CD4-positive, alpha-beta memory T cell (primary cell): ENCODE results near the gene GNG3. TPM values are rescaled to one million over a fixed set of nuclear protein-coding genes. Genes with fewer than 3 reads are reported as not detected.
"Not testable (repeated sequence)": the region's sequence is repeated elsewhere in the genome, so short reads cannot be mapped to it uniquely, and the experiment has no call there.

ENCODE experiments used
- CTCF ChIA-PET: fragments of 350-600 bp; sonication (Branson Sonifier 250); formaldehyde crosslinking; loops from one replicate; lab custom pipeline; 2021; ENCODE audit warnings: inconsistent platforms; ENCODE audit not compliant: partially characterized antibody; lab: Charles Lee
- POLR2A ChIA-PET: fragments of 350-600 bp; sonication (Branson Sonifier 250); formaldehyde crosslinking; loops from one replicate; lab custom pipeline; 2021; ENCODE audit not compliant: partially characterized antibody; lab: Charles Lee
- DNase-seq, 5 donors: peaks; one replicate each; pipeline versions ENCODE4 v3.0.0 to v3.0.0-alpha.2; 2020 to 2022; ENCODE audit warnings: mixed read lengths in 1 of 5
- H3K27ac ChIP-seq: one replicate; pipeline ENCODE4 v1.7.0; 2013; ENCODE audit warnings: low read depth, low read length
- H3K27me3 ChIP-seq: 2 replicates; pipeline ENCODE4 v1.7.0; 2013; ENCODE audit warnings: mild to moderate bottlenecking, low read length, moderate library complexity; ENCODE audit not compliant: insufficient read depth
- H3K36me3 ChIP-seq: 2 replicates; pipeline ENCODE4 v1.7.0; 2013; ENCODE audit warnings: mild to moderate bottlenecking, low read length, moderate library complexity; ENCODE audit not compliant: insufficient read depth
- H3K4me1 ChIP-seq: 2 replicates; pipeline ENCODE4 v1.7.0; 2013; ENCODE audit warnings: mild to moderate bottlenecking, low read length, moderate library complexity; ENCODE audit not compliant: insufficient read depth
- H3K4me3 ChIP-seq, 2 donors: one replicate each; pipeline ENCODE4 v1.7.0; 2013; ENCODE audit warnings: low read length in 2 of 2, mild to moderate bottlenecking in 1 of 2
- H3K9me3 ChIP-seq, 2 donors: one replicate each; pipeline ENCODE4 v1.7.0; 2013; ENCODE audit warnings: low read length in 2 of 2, control low read depth in 1 of 2; ENCODE audit not compliant: control insufficient read depth in 1 of 2
- H3K27ac Mint-ChIP-seq, 7 donors: one replicate each; pipeline ENCODE4 v1.8.0; 2020 to 2021; ENCODE audit warnings: mixed read lengths in 7 of 7, mild to moderate bottlenecking in 6 of 7, inconsistent platforms in 3 of 7, moderate library complexity in 3 of 7
- H3K27me3 Mint-ChIP-seq, 2 donors: one replicate each; pipeline ENCODE4 v1.8.0; 2020 to 2021; ENCODE audit warnings: mixed read lengths in 2 of 2
- H3K36me3 Mint-ChIP-seq, 2 donors: one replicate each; pipeline ENCODE4 v1.8.0; 2020 to 2021; ENCODE audit warnings: mixed read lengths in 2 of 2, inconsistent platforms in 1 of 2, mild to moderate bottlenecking in 1 of 2
- H3K4me1 Mint-ChIP-seq, 4 donors: one replicate each; pipeline ENCODE4 v1.8.0; 2020 to 2021; ENCODE audit warnings: mixed read lengths in 4 of 4, mild to moderate bottlenecking in 1 of 4
- H3K4me3 Mint-ChIP-seq, 8 donors: one replicate each; pipeline ENCODE4 v1.8.0; 2020 to 2021; ENCODE audit warnings: mixed read lengths in 8 of 8, mild to moderate bottlenecking in 7 of 8, moderate library complexity in 6 of 8, inconsistent platforms in 3 of 8
- H3K9me3 Mint-ChIP-seq, 8 donors: one replicate each; pipeline ENCODE4 v1.8.0; 2020 to 2021; ENCODE audit warnings: mixed read lengths in 8 of 8, mild to moderate bottlenecking in 5 of 8, inconsistent platforms in 3 of 8, moderate library complexity in 1 of 8
- intact Hi-C: fragments of 100-400 bp; cut with micrococcal nuclease; formaldehyde crosslinking; loops from one replicate; pipeline ENCODE4 v1.15.1; 2023
- polyA plus RNA-seq, 2 donors: library from polyadenylated mRNA; unstranded; fragments of 300-500 nt; fragmentation: Illumina TruSeq; gene quantifications; one replicate each; pipeline ENCODE4 v1.2.3, GENCODE V29; 2021
- total RNA-seq, 2 experiments: library from RNA; stranded (reverse); gene quantifications; one replicate each; pipeline ENCODE4 v1.2.3, GENCODE V29; 2021

The GNG3 gene
- total and polyA plus RNA-seq, 4 experiments from 2014 or later = not detected

DNA sequence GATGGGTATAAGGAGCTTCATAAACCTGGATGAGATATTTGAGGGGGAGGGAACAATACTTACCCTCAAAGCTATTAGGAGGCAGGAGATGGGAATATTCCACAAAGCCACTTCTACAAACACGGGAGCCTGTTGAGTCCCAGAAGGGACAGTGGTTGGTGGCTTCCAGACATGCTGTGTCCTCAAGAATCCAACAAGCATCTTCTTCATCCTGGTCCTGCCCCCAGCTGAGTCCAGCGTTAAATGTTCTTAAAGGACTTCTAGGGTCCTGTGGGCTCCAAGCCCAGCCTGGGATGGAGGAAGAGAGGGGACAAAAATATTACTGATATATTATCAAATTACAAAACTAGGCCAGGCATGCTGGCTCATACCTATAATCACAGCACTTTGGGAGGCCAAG is 40.0 kb upstream of the GNG3 start:
- Mint-ChIP-seq H3K9me3 (no peaks in the 10 kb centered on the region), H3K36me3 (peaks cover 12 to 51% of the 10 kb centered on the region in 2 donors), H3K27ac (peak overlapping the region in 5 of 7 donors; percentile 14 to 98 (median 88)), H3K27me3 (no peaks in the 10 kb centered on the region), H3K4me3 (peak overlapping the region in 5 of 8 donors; percentile 92 to 98 (median 96)), H3K4me1 (peaks cover 20 to 78% (median 46%) of the 10 kb centered on the region in 4 donors)
- H3K27me3 ChIP-seq = no peaks in the 10 kb centered on the region
- peaks cover 11% of the 10 kb centered on the region for H3K36me3 ChIP-seq
- H3K9me3 ChIP-seq = no peaks in the 10 kb centered on the region
- ChIA-PET CTCF (interaction anchor here (0.7 to 10.4 kb wide), 4 partner anchors 9 to 75 kb away, joined by 3 to 86 read pairs (median 4); partner anchors contain the start of genes EML3 and TUT1), POLR2A (interaction anchor here (0.6 to 19.7 kb wide), 16 partner anchors 10 to 188 kb away, joined by 3 to 494 read pairs (median 35); partner anchors contain the start of genes B3GAT3, BSCL2, EML3 and GANAB)
- intact Hi-C loops = no loop called here
- peaks cover 56% of the 10 kb centered on the region for H3K4me1 ChIP-seq
- no peak for DNase-seq
- no peak overlapping the region for H3K4me3 ChIP-seq
- no peak overlapping the region for H3K27ac ChIP-seq

- intact Hi-C loops = loop anchor here (2.0 kb wide), 1 partner anchor 17 kb away; the partner anchor contains the start of gene INTS5
- Mint-ChIP-seq H3K36me3 (peaks cover 4 to 47% of the 10 kb centered on the region in 2 donors), H3K9me3 (no peaks in the 10 kb centered on the region), H3K27ac (peak overlapping the region; percentile 38 to 92 (median 89)), H3K4me1 (peaks cover 15 to 81% (median 46%) of the 10 kb centered on the region in 4 donors), H3K4me3 (peak overlapping the region in 6 of 8 donors; percentile 15 to 99 (median 38)), H3K27me3 (no peaks in the 10 kb centered on the region)
- ChIA-PET POLR2A (interaction anchor here (1.7 to 19.7 kb wide), 13 partner anchors 11 to 172 kb away, joined by 3 to 494 read pairs (median 28); partner anchors contain the start of genes B3GAT3, BSCL2, EEF1G and EML3), CTCF (interaction anchor here (1.0 to 10.4 kb wide), 3 partner anchors 11 to 114 kb away, joined by 3 to 86 read pairs (median 4); partner anchors contain the start of gene TUT1)
- Histone ChIP-seq H3K9me3 (no peaks in the 10 kb centered on the region), H3K27me3 (no peaks in the 10 kb centered on the region), H3K4me3 (no peak overlapping the region), H3K4me1 (peaks cover 60% of the 10 kb centered on the region), H3K36me3 (peaks cover 3% of the 10 kb centered on the region), H3K27ac (no peak overlapping the region)
- DNase-seq = no peak
These were observed 37.9 kb upstream of the GNG3 start for GRCh38 chr11:62669420-62670161.

GRCh38 chr11:62671236-62671607 is 36.3 kb upstream of the GNG3 start:
- ChIA-PET POLR2A (interaction anchor here (0.6 to 19.7 kb wide), 38 partner anchors 8 to 278 kb away, joined by 3 to 494 read pairs (median 6); partner anchors contain the start of genes AHNAK, B3GAT3, BSCL2 and EEF1G), CTCF (interaction anchor here (0.7 to 10.4 kb wide), 6 partner anchors 11 to 116 kb away, joined by 3 to 86 read pairs (median 5); partner anchors contain the start of genes INTS5, TMEM179B and TUT1)
- intact Hi-C loops = loop anchor here (1.0 to 2.0 kb wide), 2 partner anchors 8 to 18 kb away; partner anchors contain the start of genes INTS5 and UBXN1
- Mint-ChIP-seq H3K36me3 (peaks cover 9 to 40% of the 10 kb centered on the region in 2 donors), H3K27me3 (no peaks in the 10 kb centered on the region), H3K9me3 (no peaks in the 10 kb centered on the region), H3K27ac (peak overlapping the region; percentile 89 to 98 (median 97)), H3K4me3 (peak overlapping the region; percentile 93 to 99 (median 99)), H3K4me1 (peaks cover 15 to 75% (median 47%) of the 10 kb centered on the region in 4 donors)
- Histone ChIP-seq H3K27me3 (no peaks in the 10 kb centered on the region), H3K9me3 (no peaks in the 10 kb centered on the region), H3K4me1 (peaks cover 55% of the 10 kb centered on the region), H3K27ac (peak overlapping the region; percentile 74), H3K36me3 (peaks cover 3% of the 10 kb centered on the region), H3K4me3 (peak overlapping the region; percentile 91 to 97)
- DNase-seq = peak in 2 of 5 donors; percentile 62 to 69

- peak within 1 kb of the TSS; percentile 89 to 98 (median 97) for H3K27ac Mint-ChIP-seq
- H3K36me3 Mint-ChIP-seq = peaks cover 11 to 40% of the 10 kb centered on the region in 2 donors
- Histone ChIP-seq H3K27me3 (no peaks in the 10 kb centered on the region), H3K27ac (peak within 1 kb of the TSS; percentile 74), H3K4me1 (peaks cover 55% of the 10 kb centered on the region), H3K4me3 (peak within 1 kb of the TSS; percentile 91 to 97), H3K9me3 (no peaks in the 10 kb centered on the region), H3K36me3 (peaks cover 9% of the 10 kb centered on the region)
- ChIA-PET POLR2A (interaction anchor here (0.6 to 19.7 kb wide), 39 partner anchors 8 to 279 kb away, joined by 3 to 494 read pairs (median 7); partner anchors contain the start of genes AHNAK, B3GAT3, BSCL2 and EEF1G), CTCF (interaction anchor here (0.7 to 10.4 kb wide), 8 partner anchors 7 to 248 kb away, joined by 3 to 86 read pairs (median 6); partner anchors contain the start of genes C11orf98, CSKMT, INTS5 and TMEM179B)
- peaks cover 14 to 74% (median 43%) of the 10 kb centered on the region in 4 donors for H3K4me1 Mint-ChIP-seq
- no peaks in the 10 kb centered on the region for H3K27me3 Mint-ChIP-seq
- peak within 1 kb of the TSS; percentile 93 to 99 (median 99) for H3K4me3 Mint-ChIP-seq
- intact Hi-C loops = loop anchor here (1.0 to 2.0 kb wide), 2 partner anchors 8 to 19 kb away; partner anchors contain the start of genes INTS5 and UBXN1
- DNase-seq = peak; percentile 68 to 80 (median 75)
- no peaks in the 10 kb centered on the region for H3K9me3 Mint-ChIP-seq
These were observed 35.7 kb upstream of the GNG3 start, which contains the start of the genes LBHD1 and UQCC3 for GRCh38 chr11:62671608-62672389. LBHD1 (minus strand) TSS chr11:62672267; CDS start chr11:62670031, 2,236 bp downstream. UQCC3 (plus strand) TSS chr11:62671673; CDS start chr11:62671746, 73 bp downstream.

- H3K4me3 ChIP-seq = peak overlapping the region in 1 of 2 donors; percentile 97
- ChIA-PET POLR2A (interaction anchor here (0.6 to 19.7 kb wide), 10 partner anchors 7 to 208 kb away, joined by 3 to 494 read pairs (median 18); partner anchors contain the start of genes B3GAT3, C11orf98, CSKMT and EML3), CTCF (interaction anchor here (0.9 to 10.4 kb wide), 5 partner anchors 9 to 81 kb away, joined by 3 to 86 read pairs (median 4); partner anchors contain the start of genes C11orf98, CSKMT and TUT1)
- Mint-ChIP-seq H3K4me1 (peaks cover 22 to 78% (median 48%) of the 10 kb centered on the region in 4 donors), H3K9me3 (no peaks in the 10 kb centered on the region), H3K27me3 (no peaks in the 10 kb centered on the region), H3K27ac (peak overlapping the region in 4 of 7 donors; percentile 22 to 98 (median 86)), H3K36me3 (peaks cover 22 to 48% of the 10 kb centered on the region in 2 donors), H3K4me3 (peak overlapping the region; percentile 25 to 99 (median 76))
- DNase-seq = no peak
- intact Hi-C loops = no loop called here
- no peaks in the 10 kb centered on the region for H3K27me3 ChIP-seq
- peaks cover 59% of the 10 kb centered on the region for H3K4me1 ChIP-seq
- H3K36me3 ChIP-seq = peaks cover 15% of the 10 kb centered on the region
- H3K27ac ChIP-seq = peak overlapping the region; percentile 74
- no peaks in the 10 kb centered on the region for H3K9me3 ChIP-seq
These were observed 34.3 kb upstream of the GNG3 start for GRCh38 chr11:62673196-62673525.

- H3K9me3 Mint-ChIP-seq, H3K27me3 Mint-ChIP-seq, DNase-seq, H3K27me3 ChIP-seq, H3K9me3 ChIP-seq, H3K4me3 ChIP-seq, H3K27ac ChIP-seq: not testable (repeated sequence)
- ChIA-PET CTCF (interaction anchor here (0.7 to 2.5 kb wide), 5 partner anchors 11 to 290 kb away, joined by 3 to 12 read pairs (median 4); partner anchors contain the start of genes C11orf98, CSKMT and TUT1), POLR2A (interaction anchor here (1.3 to 19.7 kb wide), 7 partner anchors 9 to 79 kb away, joined by 5 to 494 read pairs (median 45); partner anchors contain the start of genes B3GAT3, C11orf98, CSKMT and GANAB)
- intact Hi-C loops = loop anchor here (5.0 kb wide), 1 partner anchor 253 kb away; no protein-coding TSS in a partner anchor
- Histone ChIP-seq H3K4me1 (peaks cover 56% of the 10 kb centered on the region), H3K36me3 (peaks cover 15% of the 10 kb centered on the region)
- H3K36me3 Mint-ChIP-seq = peaks cover 22 to 52% of the 10 kb centered on the region in 2 donors
- peaks cover 20 to 74% (median 46%) of the 10 kb centered on the region in 4 donors for H3K4me1 Mint-ChIP-seq
- H3K4me3 Mint-ChIP-seq = peak overlapping the region in 2 of 8 donors; percentile 30 to 38
- H3K27ac Mint-ChIP-seq = peak overlapping the region in 3 of 7 donors; percentile 27 to 72 (median 70)
These were observed 32.1 kb upstream of the GNG3 start for GRCh38 chr11:62675415-62675814.
